Measurements from ENCODE around the gene CECR2. TPM values are rescaled to one million over a fixed set of nuclear protein-coding genes. Genes with fewer than 3 reads are reported as not detected.

CECR2 gene
- total and polyA plus RNA-seq, 10 of the 15 experiments (the other 5 are each of a cell fraction or from before 2014, with no cell fraction given) = 0.01 to 0.08 (median 0.01) TPM; not detected in 7

DNA sequence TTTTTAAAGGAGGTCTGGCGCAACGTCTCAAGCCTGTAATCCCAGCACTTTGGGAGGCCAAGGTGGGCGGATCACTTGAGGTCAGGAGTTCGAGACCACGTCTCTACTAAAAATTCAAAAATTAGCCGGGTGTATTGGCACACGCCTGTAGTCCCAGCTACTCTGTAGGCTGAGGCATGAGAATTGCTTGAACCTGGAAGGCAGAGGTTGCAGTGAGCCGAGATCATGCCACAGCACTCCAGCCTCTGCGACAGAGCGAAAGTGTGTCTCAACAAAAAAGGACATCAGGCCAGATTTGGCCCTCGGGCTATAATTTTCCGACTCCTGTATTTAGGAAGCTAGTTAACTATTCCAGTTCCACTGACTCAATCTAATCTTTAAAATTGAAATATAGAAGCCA is 115.3 kb downstream of the CECR2 start (continued):
- TF ChIP-seq, protein P1, sequence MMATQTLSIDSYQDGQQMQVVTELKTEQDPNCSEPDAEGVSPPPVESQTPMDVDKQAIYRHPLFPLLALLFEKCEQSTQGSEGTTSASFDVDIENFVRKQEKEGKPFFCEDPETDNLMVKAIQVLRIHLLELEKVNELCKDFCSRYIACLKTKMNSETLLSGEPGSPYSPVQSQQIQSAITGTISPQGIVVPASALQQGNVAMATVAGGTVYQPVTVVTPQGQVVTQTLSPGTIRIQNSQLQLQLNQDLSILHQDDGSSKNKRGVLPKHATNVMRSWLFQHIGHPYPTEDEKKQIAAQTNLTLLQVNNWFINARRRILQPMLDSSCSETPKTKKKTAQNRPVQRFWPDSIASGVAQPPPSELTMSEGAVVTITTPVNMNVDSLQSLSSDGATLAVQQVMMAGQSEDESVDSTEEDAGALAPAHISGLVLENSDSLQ (IDR thresholded peaks at IDR 0.05) = no peak
- TF ChIP-seq, protein P2, sequence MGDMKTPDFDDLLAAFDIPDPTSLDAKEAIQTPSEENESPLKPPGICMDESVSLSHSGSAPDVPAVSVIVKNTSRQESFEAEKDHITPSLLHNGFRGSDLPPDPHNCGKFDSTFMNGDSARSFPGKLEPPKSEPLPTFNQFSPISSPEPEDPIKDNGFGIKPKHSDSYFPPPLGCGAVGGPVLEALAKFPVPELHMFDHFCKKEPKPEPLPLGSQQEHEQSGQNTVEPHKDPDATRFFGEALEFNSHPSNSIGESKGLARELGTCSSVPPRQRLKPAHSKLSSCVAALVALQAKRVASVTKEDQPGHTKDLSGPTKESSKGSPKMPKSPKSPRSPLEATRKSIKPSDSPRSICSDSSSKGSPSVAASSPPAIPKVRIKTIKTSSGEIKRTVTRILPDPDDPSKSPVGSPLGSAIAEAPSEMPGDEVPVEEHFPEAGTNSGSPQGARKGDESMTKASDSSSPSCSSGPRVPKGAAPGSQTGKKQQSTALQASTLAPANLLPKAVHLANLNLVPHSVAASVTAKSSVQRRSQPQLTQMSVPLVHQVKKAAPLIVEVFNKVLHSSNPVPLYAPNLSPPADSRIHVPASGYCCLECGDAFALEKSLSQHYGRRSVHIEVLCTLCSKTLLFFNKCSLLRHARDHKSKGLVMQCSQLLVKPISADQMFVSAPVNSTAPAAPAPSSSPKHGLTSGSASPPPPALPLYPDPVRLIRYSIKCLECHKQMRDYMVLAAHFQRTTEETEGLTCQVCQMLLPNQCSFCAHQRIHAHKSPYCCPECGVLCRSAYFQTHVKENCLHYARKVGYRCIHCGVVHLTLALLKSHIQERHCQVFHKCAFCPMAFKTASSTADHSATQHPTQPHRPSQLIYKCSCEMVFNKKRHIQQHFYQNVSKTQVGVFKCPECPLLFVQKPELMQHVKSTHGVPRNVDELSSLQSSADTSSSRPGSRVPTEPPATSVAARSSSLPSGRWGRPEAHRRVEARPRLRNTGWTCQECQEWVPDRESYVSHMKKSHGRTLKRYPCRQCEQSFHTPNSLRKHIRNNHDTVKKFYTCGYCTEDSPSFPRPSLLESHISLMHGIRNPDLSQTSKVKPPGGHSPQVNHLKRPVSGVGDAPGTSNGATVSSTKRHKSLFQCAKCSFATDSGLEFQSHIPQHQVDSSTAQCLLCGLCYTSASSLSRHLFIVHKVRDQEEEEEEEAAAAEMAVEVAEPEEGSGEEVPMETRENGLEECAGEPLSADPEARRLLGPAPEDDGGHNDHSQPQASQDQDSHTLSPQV (IDR thresholded peaks at IDR 0.05) = no peak
- TF ChIP-seq PML (IDR thresholded peaks at IDR 0.05; ENCODE audit: low read length) = no peak
- no peak for TF ChIP-seq HDAC6 (IDR thresholded peaks at IDR 0.05; ENCODE audit: unreplicated experiment)

DNA sequence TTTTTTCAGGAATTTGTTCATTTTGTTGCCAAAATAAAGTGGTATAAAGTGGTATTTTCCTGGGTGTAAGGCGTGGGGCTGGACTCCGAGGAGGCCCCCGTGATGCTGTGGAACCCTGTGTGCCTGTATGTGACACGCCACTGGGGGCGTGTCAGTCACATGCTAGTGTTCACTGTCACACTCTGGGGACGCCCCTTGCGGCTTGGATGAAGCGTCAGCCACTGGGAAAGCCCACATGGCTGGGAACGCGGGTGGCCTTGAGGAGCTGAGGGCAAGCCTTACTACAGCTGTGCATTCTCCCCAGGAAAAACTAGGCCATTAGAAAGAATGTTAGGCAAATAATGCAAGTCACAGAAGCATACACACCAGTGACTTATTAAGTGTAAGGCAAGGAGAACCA is 117.1 kb downstream of the CECR2 start:
- Histone ChIP-seq H3K4me1 (ENCODE audit: control insufficient read depth, insufficient read depth, low read length) (no peaks in the 10 kb centered on the region), H4K20me1 (ENCODE audit: control insufficient read depth, insufficient read depth) (no peaks in the 10 kb centered on the region), H3K9me3 (replicated peaks; ENCODE audit: control insufficient read depth, insufficient read depth, low read length) (no peaks in the 10 kb centered on the region), H3K27ac (ENCODE audit: control insufficient read depth, insufficient read depth) (no peak overlapping the region), H3K9ac (ENCODE audit: control insufficient read depth, insufficient read depth, low read length) (no peak overlapping the region), H3K79me2 (ENCODE audit: control insufficient read depth, insufficient read depth, low read length) (no peaks in the 10 kb centered on the region), H3K36me3 (ENCODE audit: control insufficient read depth in 2 of 2, insufficient read depth in 2 of 2, low read length in 1 of 2) (no peaks in the 10 kb centered on the region), H3K27me3 (replicated peaks in 1 of 2; ENCODE audit: control insufficient read depth in 2 of 2, insufficient read depth in 2 of 2, low read length in 1 of 2) (no peaks in the 10 kb centered on the region), H3K4me3 (no peak overlapping the region), H2AFZ (ENCODE audit: control insufficient read depth, low read depth, low read length) (no peak overlapping the region), H3K4me2 (ENCODE audit: control insufficient read depth, insufficient read depth) (no peak overlapping the region)
- intact Hi-C loops (cut with micrococcal nuclease; ENCODE audit: unreplicated experiment) (no loop called here), in situ Hi-C loops (cut with MboI) (no loop called here)
- ATAC-seq (no peak), FAIRE-seq (no peak), DNase-seq (ENCODE audit: low read depth, low spot score) (no peak)
- ChIA-PET RAD21 (ENCODE audit: unreplicated experiment) (no interaction called here), CTCF (no interaction called here), SMC1A (ENCODE audit: uncharacterized antibody, unreplicated experiment) (interaction anchor here (0.5 to 1.2 kb wide), 2 partner anchors 67 to 264 kb away, joined by 3 to 4 read pairs; no protein-coding TSS in a partner anchor), POLR2A (no interaction called here)
- WGBS (ENCODE audit: insufficient coverage, insufficient replicate concordance, low lambda C conversion rate, missing lambda C conversion rate) = 47% methylated on average over 10 of the region's 10 CpGs
- BruUV-seq (replicated peaks) = no TSS peak
- TF ChIP-seq, protein P3, sequence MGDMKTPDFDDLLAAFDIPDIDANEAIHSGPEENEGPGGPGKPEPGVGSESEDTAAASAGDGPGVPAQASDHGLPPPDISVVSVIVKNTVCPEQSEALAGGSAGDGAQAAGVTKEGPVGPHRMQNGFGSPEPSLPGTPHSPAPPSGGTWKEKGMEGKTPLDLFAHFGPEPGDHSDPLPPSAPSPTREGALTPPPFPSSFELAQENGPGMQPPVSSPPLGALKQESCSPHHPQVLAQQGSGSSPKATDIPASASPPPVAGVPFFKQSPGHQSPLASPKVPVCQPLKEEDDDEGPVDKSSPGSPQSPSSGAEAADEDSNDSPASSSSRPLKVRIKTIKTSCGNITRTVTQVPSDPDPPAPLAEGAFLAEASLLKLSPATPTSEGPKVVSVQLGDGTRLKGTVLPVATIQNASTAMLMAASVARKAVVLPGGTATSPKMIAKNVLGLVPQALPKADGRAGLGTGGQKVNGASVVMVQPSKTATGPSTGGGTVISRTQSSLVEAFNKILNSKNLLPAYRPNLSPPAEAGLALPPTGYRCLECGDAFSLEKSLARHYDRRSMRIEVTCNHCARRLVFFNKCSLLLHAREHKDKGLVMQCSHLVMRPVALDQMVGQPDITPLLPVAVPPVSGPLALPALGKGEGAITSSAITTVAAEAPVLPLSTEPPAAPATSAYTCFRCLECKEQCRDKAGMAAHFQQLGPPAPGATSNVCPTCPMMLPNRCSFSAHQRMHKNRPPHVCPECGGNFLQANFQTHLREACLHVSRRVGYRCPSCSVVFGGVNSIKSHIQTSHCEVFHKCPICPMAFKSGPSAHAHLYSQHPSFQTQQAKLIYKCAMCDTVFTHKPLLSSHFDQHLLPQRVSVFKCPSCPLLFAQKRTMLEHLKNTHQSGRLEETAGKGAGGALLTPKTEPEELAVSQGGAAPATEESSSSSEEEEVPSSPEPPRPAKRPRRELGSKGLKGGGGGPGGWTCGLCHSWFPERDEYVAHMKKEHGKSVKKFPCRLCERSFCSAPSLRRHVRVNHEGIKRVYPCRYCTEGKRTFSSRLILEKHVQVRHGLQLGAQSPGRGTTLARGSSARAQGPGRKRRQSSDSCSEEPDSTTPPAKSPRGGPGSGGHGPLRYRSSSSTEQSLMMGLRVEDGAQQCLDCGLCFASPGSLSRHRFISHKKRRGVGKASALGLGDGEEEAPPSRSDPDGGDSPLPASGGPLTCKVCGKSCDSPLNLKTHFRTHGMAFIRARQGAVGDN (IDR thresholded peaks at IDR 0.05) = no peak
